OCI-LY3 (cell line): ENCODE results near the gene THOC6.

Experiments
- H2AFZ ChIP-seq: fragments of 200-600, 300-600 bp; shearing (Covaris generic); 2 replicates; pipeline ENCODE4 v1.6.0; 2014; ENCODE audit warnings: antibody characterized with exemption, low read depth, low read length
- H3K27ac ChIP-seq: fragments of 200-600, 300-600 bp; sonication (generic); 2 replicates; pipeline ENCODE4 v1.5.1; 2014; ENCODE audit warnings: mild to moderate bottlenecking, low read length, moderate library complexity, mixed read lengths
- H3K27me3 ChIP-seq: fragments of 200-600, 300-600 bp; sonication (generic); 2 replicates; pipeline ENCODE4 v1.6.1; 2014; ENCODE audit warnings: low read depth, low read length, mixed read lengths
- H3K36me3 ChIP-seq: fragments of 200-600, 300-600 bp; sonication (generic); replicated peaks from 2 replicates; pipeline ENCODE3; 2014; ENCODE audit warnings: low read depth, low read length, mixed read lengths
- H3K4me1 ChIP-seq: fragments of 300-600, 200-600 bp; sonication (generic); 2 replicates; pipeline ENCODE4 v1.6.1; 2014; ENCODE audit warnings: low read length, mixed read lengths
- H3K4me2 ChIP-seq: fragments of 200-600, 300-600 bp; sonication (generic); 2 replicates; pipeline ENCODE4 v1.6.1; 2014; ENCODE audit warnings: low read length, mixed read lengths
- H3K4me3 ChIP-seq: fragments of 300-600, 200-600 bp; sonication (generic); 2 replicates; pipeline ENCODE4 v1.5.1; 2014; ENCODE audit warnings: antibody characterized with exemption, mild to moderate bottlenecking, low read length, moderate library complexity
- H3K79me2 ChIP-seq: fragments of 300-600, 200-600 bp; shearing (Covaris generic); 2 replicates; pipeline ENCODE4 v1.6.1; 2014; ENCODE audit warnings: mild to moderate bottlenecking, low read length, mixed read lengths
- H3K9ac ChIP-seq: fragments of 300-600, 200-600 bp; shearing (Covaris generic); 2 replicates; pipeline ENCODE4 v1.6.0; 2014; ENCODE audit warnings: mild to moderate bottlenecking, low read length, moderate library complexity
- H3K9me3 ChIP-seq: fragments of 200-600, 300-600 bp; shearing (Covaris generic); 2 replicates; pipeline ENCODE4 v1.6.1; 2014; ENCODE audit warnings: low read length, mixed read lengths; ENCODE audit not compliant: insufficient read depth
- H4K20me1 ChIP-seq: fragments of 200-600, 300-600 bp; sonication (generic); 2 replicates; pipeline ENCODE4 v1.6.1; 2016; ENCODE audit warnings: low read length, mixed read lengths; ENCODE audit not compliant: insufficient read depth
- CTCF ChIP-seq: fragments of 200-600, 300-600 bp; sonication (generic); IDR thresholded peaks from 2 replicates; pipeline ENCODE4 v1.5.1; 2014; ENCODE audit warnings: antibody characterized with exemption, low read length, low read depth
- EZH2phosphoT487 ChIP-seq: fragments of 200-600 bp; shearing (Covaris generic); IDR thresholded peaks from 2 replicates; pipeline ENCODE4 v1.6.1; 2018; ENCODE audit warnings: antibody characterized with exemption, mixed run types, low read depth

Gene THOC6

GRCh38 chr16:3001316-3001715 is 22.5 kb upstream of the THOC6 start:
- 0 out of 2 replicates have a peak, but pooled peaks cover 3% of the 10 kb centered on the region for H3K4me1 ChIP-seq
- no peaks in the 10 kb centered on the region for H3K9me3 ChIP-seq
- no peak overlapping the region for H3K4me3 ChIP-seq
- H2AFZ ChIP-seq: no peak overlapping the region
- no peak overlapping the region for H3K4me2 ChIP-seq
- no peaks in the 10 kb centered on the region for H4K20me1 ChIP-seq
- H3K27me3 ChIP-seq: peaks cover 42% of the 10 kb centered on the region
- no peaks in the 10 kb centered on the region for H3K79me2 ChIP-seq
- H3K9ac ChIP-seq: no peak overlapping the region
- H3K27ac ChIP-seq: no peak overlapping the region
- no peaks in the 10 kb centered on the region for H3K36me3 ChIP-seq
- TF ChIP-seq EZH2phosphoT487: no peak
- no peak for TF ChIP-seq CTCF

GRCh38 chr16:3003582-3004270 is 20.1 kb upstream of the THOC6 start:
- Histone ChIP-seq H3K27ac (no peak overlapping the region), H3K4me2 (peak overlapping the region; percentile 30)
- TF ChIP-seq CTCF (peak; percentile 58), EZH2phosphoT487 (no peak)

GRCh38 chr16:3004319-3004718 is 19.5 kb upstream of the THOC6 start:
- Histone ChIP-seq H2AFZ (no peak overlapping the region), H4K20me1 (no peaks in the 10 kb centered on the region), H3K9me3 (no peaks in the 10 kb centered on the region), H3K79me2 (no peaks in the 10 kb centered on the region), H3K27me3 (peaks cover 39% of the 10 kb centered on the region), H3K4me1 (0 out of 2 replicates have a peak, but pooled peaks cover 3% of the 10 kb centered on the region), H3K36me3 (no peaks in the 10 kb centered on the region), H3K4me2 (no peak overlapping the region), H3K4me3 (peak overlapping the region; percentile 43; the same call in 1 of the 2 replicates), H3K27ac (no peak overlapping the region), H3K9ac (no peak overlapping the region)
- TF ChIP-seq CTCF (no peak), EZH2phosphoT487 (no peak)

More at GRCh38 chr16:3003582-3004270, 20.1 kb upstream of the THOC6 start:
- Histone ChIP-seq H3K4me1 (0 out of 2 replicates have a peak, but pooled peaks cover 3% of the 10 kb centered on the region), H3K36me3 (no peaks in the 10 kb centered on the region), H3K9ac (no peak overlapping the region), H3K9me3 (no peaks in the 10 kb centered on the region), H3K4me3 (0 out of 2 replicates have a peak overlapping the region, but pooled peaks have one; percentile 43), H2AFZ (no peak overlapping the region), H3K27me3 (peaks cover 44% of the 10 kb centered on the region), H3K79me2 (no peaks in the 10 kb centered on the region), H4K20me1 (no peaks in the 10 kb centered on the region)

GRCh38 chr16:3004781-3005284 is 19.0 kb upstream of the THOC6 start:
- H3K4me1 ChIP-seq: 0 out of 2 replicates have a peak, but pooled peaks cover 3% of the 10 kb centered on the region
- peak overlapping the region; percentile 80 for H3K4me3 ChIP-seq
- H3K4me2 ChIP-seq: peak overlapping the region; percentile 71
- H3K27me3 ChIP-seq: peaks cover 37% of the 10 kb centered on the region
- no peaks in the 10 kb centered on the region for H3K36me3 ChIP-seq
- TF ChIP-seq CTCF (no peak), EZH2phosphoT487 (no peak)
- H3K9me3 ChIP-seq: no peaks in the 10 kb centered on the region
- H2AFZ ChIP-seq: peak overlapping the region; percentile 74
- no peaks in the 10 kb centered on the region for H4K20me1 ChIP-seq
- peak overlapping the region; percentile 22; the same call in 1 of the 2 replicates for H3K9ac ChIP-seq
- H3K79me2 ChIP-seq: no peaks in the 10 kb centered on the region
- no peak overlapping the region for H3K27ac ChIP-seq
